ENCODE data around the gene MRM2. TPM values are rescaled to one million over a fixed set of nuclear protein-coding genes. Genes with fewer than 3 reads are reported as not detected.

Gene MRM2
- total and polyA plus RNA-seq, 12 donors, result 16.8 to 36.7 (median 25.7) TPM

- no peak for DNase-seq
- H3K4me3 ChIP-seq, result no peak overlapping the region
- no peaks in the 10 kb centered on the region for H3K4me1 ChIP-seq (replicated peaks in 1 of 2)
- intact Hi-C loops (cut with DNase I), result no loop called here
- no peaks in the 10 kb centered on the region for H3K27me3 ChIP-seq
- H3K9me3 ChIP-seq (replicated peaks in 1 of 3), result no peaks in the 10 kb centered on the region
- peaks cover 0 to 28% of the 10 kb centered on the region in 2 donors for H3K36me3 ChIP-seq (replicated peaks in 1 of 2)
- WGBS, 4 donors, result 89 to 99% (median 96%) methylated on average over 13 to 20 of the region's 20 CpGs
- no peak overlapping the region for H3K27ac ChIP-seq
- TF ChIP-seq, protein P1, sequence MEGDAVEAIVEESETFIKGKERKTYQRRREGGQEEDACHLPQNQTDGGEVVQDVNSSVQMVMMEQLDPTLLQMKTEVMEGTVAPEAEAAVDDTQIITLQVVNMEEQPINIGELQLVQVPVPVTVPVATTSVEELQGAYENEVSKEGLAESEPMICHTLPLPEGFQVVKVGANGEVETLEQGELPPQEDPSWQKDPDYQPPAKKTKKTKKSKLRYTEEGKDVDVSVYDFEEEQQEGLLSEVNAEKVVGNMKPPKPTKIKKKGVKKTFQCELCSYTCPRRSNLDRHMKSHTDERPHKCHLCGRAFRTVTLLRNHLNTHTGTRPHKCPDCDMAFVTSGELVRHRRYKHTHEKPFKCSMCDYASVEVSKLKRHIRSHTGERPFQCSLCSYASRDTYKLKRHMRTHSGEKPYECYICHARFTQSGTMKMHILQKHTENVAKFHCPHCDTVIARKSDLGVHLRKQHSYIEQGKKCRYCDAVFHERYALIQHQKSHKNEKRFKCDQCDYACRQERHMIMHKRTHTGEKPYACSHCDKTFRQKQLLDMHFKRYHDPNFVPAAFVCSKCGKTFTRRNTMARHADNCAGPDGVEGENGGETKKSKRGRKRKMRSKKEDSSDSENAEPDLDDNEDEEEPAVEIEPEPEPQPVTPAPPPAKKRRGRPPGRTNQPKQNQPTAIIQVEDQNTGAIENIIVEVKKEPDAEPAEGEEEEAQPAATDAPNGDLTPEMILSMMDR (IDR thresholded peaks at IDR 0.05), result no peak
- no peak for TF ChIP-seq POLR2A (IDR thresholded peaks at IDR 0.05)
Observed at GRCh38 chr7:2273866-2274265, 31.9 kb upstream of the MRM2 start.

GRCh38 chr7:2272031-2272430, 30.0 kb upstream of the MRM2 start:
- Histone ChIP-seq H3K36me3 (replicated peaks in 1 of 2) (peaks cover 0 to 28% of the 10 kb centered on the region in 2 donors), H3K27ac (no peak overlapping the region), H3K4me1 (replicated peaks in 1 of 2) (no peaks in the 10 kb centered on the region), H3K4me3 (no peak overlapping the region), H3K9me3 (replicated peaks in 1 of 3) (no peaks in the 10 kb centered on the region), H3K27me3 (no peaks in the 10 kb centered on the region)
- 90 to 92% (median 91%) methylated on average over 7 to 9 of the region's 9 CpGs for WGBS, 4 donors
- intact Hi-C loops (cut with DNase I), result no loop called here
- DNase-seq, result no peak
- TF ChIP-seq, protein P1 (IDR thresholded peaks at IDR 0.05), result no peak
- TF ChIP-seq POLR2A (IDR thresholded peaks at IDR 0.05), result no peak

GRCh38 chr7:2271273-2272026, 29.4 kb upstream of the MRM2 start:
- Histone ChIP-seq H3K36me3 (replicated peaks in 1 of 2) (peaks cover 0 to 28% of the 10 kb centered on the region in 2 donors), H3K4me3 (no peak overlapping the region), H3K9me3 (replicated peaks in 1 of 3) (no peaks in the 10 kb centered on the region), H3K27me3 (no peaks in the 10 kb centered on the region), H3K27ac (no peak overlapping the region), H3K4me1 (replicated peaks in 1 of 2) (no peaks in the 10 kb centered on the region)
- DNase-seq, result no peak
- intact Hi-C loops (cut with DNase I), result no loop called here
- TF ChIP-seq, protein P1 (IDR thresholded peaks at IDR 0.05), result no peak
- TF ChIP-seq POLR2A (IDR thresholded peaks at IDR 0.05), result no peak
- 81 to 89% (median 84%) methylated on average over 15 to 27 of the region's 27 CpGs for WGBS, 4 donors

GRCh38 chr7:2270495-2270894, 28.5 kb upstream of the MRM2 start:
- Histone ChIP-seq H3K4me3 (no peak overlapping the region), H3K9me3 (replicated peaks in 1 of 3) (no peaks in the 10 kb centered on the region), H3K27ac (no peak overlapping the region), H3K4me1 (replicated peaks in 1 of 2) (no peaks in the 10 kb centered on the region), H3K36me3 (replicated peaks in 1 of 2) (peaks cover 0 to 28% of the 10 kb centered on the region in 2 donors), H3K27me3 (no peaks in the 10 kb centered on the region)
- WGBS, 4 donors, result 86 to 92% (median 90%) methylated on average over 8 of the region's 8 CpGs
- TF ChIP-seq, protein P1 (IDR thresholded peaks at IDR 0.05), result no peak
- no peak for TF ChIP-seq POLR2A (IDR thresholded peaks at IDR 0.05)
- intact Hi-C loops (cut with DNase I), result no loop called here
- no peak for DNase-seq

Data from adrenal gland (tissue), 12 donors.